ENCODE measurements around the gene NEURL1.

The NEURL1 gene

DNA sequence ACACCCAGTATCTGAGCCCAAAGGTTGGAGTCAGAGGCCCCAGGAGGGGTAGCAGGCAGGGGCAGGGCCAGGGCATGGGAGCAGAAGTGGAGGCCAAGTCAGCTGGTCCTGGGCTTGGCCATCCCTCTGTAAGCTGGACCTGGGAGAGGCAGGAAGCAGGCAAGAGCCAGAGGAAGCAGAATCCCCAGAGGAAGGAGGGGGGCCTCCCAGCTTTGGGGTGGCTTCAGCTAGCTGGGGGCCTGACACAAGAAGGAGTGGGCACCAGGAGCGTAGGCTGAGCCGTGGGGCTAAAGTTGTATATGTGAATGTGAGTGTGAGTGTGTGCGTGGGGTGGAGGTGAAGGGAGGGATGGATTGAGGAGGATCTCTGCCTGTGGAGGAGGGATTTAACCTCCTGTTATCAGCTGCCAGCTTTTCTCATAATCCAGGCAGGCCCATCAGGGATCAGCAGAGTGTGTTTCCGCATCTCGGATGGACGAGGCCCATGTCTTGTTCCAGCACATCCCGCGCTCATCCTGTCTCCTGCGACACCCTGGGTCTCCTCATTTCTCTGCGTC is 54.0 kb downstream of the NEURL1 start:
- FAIRE-seq, result no peak

DNA sequence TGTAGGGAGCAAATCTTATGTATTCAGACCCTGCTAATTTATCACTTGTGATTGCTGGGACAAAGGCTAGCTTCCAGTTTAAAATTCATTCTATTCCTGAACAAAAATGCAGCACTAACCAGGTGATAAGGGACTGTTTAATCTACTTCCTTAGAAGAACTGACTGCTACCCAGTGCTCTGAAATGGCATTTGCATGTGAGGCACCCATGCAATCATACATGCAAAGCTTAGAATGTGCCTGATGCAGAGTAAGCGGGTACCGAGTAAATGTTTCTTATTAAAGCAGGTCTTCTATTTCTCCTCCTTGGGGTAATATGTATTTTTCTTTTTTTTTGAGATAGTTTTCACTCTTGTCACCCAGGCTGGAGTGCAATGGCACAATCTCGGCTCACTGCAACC is 54.5 kb downstream of the NEURL1 start:
- no peak for FAIRE-seq

DNA sequence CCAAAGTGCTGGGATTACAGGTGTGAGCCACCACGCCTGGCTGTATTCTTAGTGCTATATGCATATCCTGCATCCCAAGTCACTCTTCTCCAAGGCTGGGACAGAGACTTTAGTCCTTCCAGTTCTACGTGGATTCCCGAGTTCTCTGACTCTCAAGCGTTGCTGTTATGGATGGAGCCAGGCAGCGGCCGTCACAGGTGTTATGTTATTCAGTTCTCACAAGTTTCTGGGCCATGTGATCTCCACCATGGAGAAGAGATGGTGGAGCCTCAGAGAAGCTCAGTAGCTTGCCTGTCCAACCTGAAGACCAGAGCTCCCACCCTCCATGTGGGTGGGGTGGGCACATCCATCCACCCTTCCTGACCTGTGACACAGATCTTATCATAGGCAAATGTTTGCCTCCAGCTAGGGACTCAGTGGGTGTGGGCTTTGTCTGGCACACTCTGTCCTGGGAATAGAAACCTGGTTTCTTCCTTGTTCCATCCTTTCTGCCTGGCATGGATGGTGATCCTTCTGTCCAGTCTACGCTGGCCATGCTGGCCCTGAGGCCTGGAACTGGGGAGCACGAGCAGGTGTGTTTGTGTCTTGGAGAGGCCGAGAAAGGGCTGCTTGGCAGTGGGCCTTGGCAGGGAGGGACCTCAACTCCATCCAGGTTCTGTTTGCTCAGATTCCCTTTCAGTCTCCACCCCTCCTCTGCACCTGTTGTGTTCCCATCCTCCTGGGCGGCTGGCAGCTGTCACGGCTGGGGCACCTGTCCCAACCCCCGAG is 55.3 kb downstream of the NEURL1 start:
- FAIRE-seq, result no peak

- FAIRE-seq, result no peak
Observed at GRCh38 chr10:103549349-103549685, 55.8 kb downstream of the NEURL1 start.

- FAIRE-seq, result no peak
Observed at GRCh38 chr10:103550229-103550628, 56.7 kb downstream of the NEURL1 start.

- FAIRE-seq, result no peak
Observed at GRCh38 chr10:103551619-103552602, 58.4 kb downstream of the NEURL1 start.

DNA sequence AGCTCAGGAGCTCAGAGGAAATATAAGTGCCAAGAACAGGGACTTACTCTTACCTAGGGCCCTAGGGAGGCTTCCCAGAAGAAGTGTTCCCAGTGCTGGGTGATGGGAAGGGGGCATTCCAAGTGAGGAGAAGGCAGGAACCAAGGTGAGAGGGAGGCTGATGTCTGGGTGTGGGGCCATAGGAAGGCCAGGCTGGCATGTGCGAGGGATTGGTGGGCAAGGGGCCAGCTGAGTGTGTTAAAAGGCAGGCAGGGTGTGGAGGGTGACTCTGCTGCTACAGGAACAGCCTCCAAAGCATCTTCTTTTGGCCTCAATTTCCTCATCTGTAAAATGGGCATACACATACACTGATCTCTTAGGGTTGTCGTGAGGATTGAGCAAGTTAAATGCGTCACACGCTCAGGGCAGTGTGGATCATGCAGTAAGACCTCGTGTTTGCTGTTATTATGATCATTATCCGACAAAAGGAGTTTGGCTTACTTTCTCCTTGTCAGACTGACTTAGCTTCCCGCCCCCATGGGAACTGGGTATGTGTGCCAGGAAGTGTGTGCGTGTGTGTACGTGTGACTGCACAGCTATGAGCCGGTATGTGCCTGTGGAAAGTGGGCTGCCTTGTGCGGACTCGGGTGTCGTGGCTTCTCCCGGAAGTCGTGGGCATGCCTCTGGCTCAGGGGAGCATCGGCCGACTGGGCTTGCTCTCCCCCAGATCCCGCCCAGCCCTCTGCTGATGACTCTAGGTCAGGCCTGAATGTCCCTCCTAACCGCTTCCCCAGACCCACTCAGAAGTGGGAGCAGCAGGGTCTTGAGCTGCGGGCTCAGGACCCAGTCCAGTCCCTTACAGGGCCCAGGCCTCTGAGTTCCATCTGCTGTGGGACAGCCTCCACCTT is 59.6 kb downstream of the NEURL1 start:
- no peak for FAIRE-seq

DNA sequence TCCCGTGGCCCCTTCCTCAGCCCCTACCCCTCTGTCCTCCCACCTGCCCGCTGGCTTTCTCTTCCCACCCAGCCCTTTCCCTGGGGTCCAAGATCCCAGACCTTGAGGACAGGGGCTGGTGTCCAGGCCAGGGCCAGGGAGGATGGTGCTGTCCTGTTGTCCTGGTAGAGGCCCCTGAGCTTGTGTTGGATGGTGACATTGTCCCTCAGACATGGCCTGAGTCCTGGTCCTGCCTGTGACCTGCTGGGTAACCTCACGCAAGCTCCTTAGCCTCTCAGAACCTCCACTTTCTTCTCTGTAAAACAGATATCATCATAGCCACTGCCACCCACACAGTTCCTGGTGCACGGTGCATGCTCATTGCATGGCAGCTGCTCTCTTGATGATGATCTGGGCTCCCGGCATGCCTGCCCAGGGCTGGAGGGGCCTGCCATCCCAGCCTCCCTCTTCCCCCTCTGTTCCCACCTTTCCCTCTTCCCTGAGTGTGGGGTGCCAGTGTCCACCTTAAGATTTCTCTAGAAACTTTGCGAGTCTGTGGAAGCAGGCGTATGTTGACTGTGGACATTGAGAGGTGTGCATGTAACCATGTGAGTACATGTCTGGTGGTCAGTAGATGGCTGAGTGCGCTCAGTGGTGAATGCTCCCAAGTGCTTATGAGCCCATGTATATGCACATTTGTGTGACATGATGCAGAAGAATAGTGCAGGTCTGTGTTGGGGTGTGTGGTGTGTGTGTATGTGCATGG is 60.4 kb downstream of the NEURL1 start:
- no peak for FAIRE-seq

- no peak for FAIRE-seq
Observed at GRCh38 chr10:103554488-103555324, 61.2 kb downstream of the NEURL1 start.

DNA sequence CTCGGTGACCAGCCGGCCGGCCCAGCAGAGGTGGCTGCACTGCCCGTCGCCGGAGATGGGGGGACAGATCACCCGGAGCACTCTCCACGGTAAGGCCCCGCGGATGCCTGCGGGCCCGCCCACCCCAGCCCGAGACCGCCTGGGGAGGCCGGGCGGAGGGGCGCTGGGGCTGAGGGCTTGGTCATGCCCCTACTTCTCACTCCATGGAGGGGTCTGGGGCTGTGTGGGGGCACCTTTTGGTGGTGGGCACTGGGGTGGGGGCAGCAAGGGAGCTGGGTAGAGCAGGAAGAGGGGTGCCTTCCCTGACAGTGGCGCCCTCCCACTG is 61.8 kb downstream of the NEURL1 start:
- no peak for FAIRE-seq

GRCh38 chr10:103555712-103556111 is 62.2 kb downstream of the NEURL1 start:
- no peak for FAIRE-seq

DNA sequence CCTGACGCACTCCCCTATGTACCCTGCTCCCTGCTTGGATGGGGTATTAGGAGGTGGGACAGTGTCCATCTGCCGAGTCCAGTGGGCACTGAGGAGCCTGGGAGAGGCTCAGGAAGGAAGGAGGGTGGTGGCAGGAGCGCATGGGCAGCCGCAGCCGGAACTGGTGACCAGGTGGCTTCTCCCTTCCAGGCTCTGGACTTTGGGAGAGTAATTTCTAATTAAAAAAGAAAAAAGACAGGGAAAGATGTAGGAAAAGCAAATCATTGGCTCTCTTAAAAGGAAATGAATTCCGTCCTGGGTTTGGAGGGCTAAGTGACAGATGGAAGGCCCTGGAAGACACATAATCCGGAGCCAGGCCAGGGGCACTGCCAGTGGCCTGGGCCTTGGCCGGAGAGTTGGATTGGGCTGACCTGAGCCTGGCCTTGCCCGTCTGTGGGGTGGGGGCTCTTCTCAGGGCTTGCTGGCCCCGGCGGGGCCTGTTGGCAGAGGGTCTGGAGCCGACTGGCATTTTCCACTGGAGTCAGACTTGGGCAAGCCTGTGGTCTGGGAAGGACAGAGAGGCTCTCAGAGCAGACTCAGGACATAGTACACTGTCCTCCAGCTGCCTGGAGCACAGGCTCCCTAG is 63.0 kb downstream of the NEURL1 start:
- FAIRE-seq, result no peak

GRCh38 chr10:103557455-103557854 is 64.0 kb downstream of the NEURL1 start:
- no peak for FAIRE-seq

DNA sequence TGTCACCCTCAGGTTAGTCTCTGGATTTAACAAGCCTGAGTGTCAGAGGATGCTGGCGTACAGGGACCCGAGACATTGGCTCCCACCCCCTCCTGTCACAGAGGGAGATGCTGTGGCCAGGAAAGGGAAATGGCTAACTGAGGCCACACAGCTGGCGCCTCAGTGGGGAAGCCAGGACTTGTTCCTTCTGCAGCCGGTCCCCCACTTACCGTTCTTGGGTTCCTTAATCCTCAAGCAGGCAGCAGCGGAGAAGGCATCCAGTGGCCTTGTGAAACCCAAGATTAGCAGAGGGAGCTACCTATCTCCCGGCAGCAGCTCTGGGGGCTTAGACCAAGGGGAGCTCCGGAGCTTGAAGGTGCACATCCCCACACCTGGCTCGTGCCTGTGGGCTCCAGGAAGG is 65.4 kb downstream of the NEURL1 start:
- no peak for FAIRE-seq

GRCh38 chr10:103559776-103560175 is 66.3 kb downstream of the NEURL1 start:
- no peak for FAIRE-seq

GRCh38 chr10:103560886-103561285 is 67.4 kb downstream of the NEURL1 start:
- no peak for FAIRE-seq

DNA sequence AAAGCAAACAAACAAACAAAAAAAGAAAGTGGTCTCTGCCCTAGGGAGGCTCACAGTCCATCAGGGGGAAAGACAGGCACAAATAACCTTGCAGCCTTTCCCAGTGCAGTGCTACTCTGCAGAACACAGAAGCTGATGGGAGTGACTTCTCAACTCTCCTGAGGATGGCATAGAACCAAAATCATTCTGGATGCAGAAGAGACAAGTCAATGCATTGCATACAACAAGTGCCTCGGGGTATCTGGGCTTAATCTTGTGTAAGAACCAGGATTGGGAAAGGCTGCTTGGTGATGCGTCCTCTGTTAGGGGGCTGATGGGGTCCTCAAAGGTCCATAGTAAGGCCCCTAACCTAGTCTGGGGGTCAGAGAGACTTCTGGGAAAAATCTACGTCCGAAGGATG is 68.9 kb downstream of the NEURL1 start:
- FAIRE-seq, result no peak

- no peak for FAIRE-seq
Observed at GRCh38 chr10:103563231-103564115, 70.0 kb downstream of the NEURL1 start.

- no peak for FAIRE-seq
Observed at GRCh38 chr10:103564116-103564501, 70.6 kb downstream of the NEURL1 start.

Measured in colon (tissue), 2 donors.